GM23338 (cell line): Measurements from ENCODE around the gene SCGB1A1. TPM values are rescaled to one million over a fixed set of nuclear protein-coding genes. Genes with fewer than 3 reads are reported as not detected.

Experiments
- ATAC-seq: fragments of 200-7000 bp; cut with Tn5 transposase; 3 replicates; pipeline ENCODE4 v1.9.1; 2020
- DNase-seq: peaks from one replicate; pipeline ENCODE4 v3.0.0-alpha.2; 2015; ENCODE audit warnings: low spot score
- H2AFZ ChIP-seq: fragments of 200-600 bp; sonication (generic); 2 replicates; pipeline ENCODE4 v1.8.0; 2016; ENCODE audit warnings: antibody characterized with exemption, mild to moderate bottlenecking, moderate library complexity
- H3F3A ChIP-seq: fragments of 200-600 bp; sonication (generic); replicated peaks from 2 replicates; pipeline ENCODE4 v1.8.0; 2017; ENCODE audit warnings: antibody characterized with exemption, mixed run types, low read depth
- H3K27ac ChIP-seq: fragments of 200-600 bp; sonication (generic); 2 replicates; pipeline ENCODE4 v1.6.1; 2016; ENCODE audit warnings: low read depth
- H3K27me3 ChIP-seq: fragments of 200-600 bp; sonication (generic); 2 replicates; pipeline ENCODE4 v1.8.0; 2016; ENCODE audit warnings: mild to moderate bottlenecking, mixed run types, moderate library complexity; ENCODE audit not compliant: insufficient read depth
- H3K36me3 ChIP-seq: fragments of 200-600 bp; sonication (generic); 2 replicates; pipeline ENCODE4 v1.8.0; 2016; ENCODE audit warnings: mild to moderate bottlenecking; ENCODE audit not compliant: insufficient read depth
- H3K4me1 ChIP-seq: fragments of 200-600 bp; sonication (generic); 2 replicates; pipeline ENCODE4 v1.8.0; 2016; ENCODE audit warnings: mild to moderate bottlenecking, moderate library complexity; ENCODE audit not compliant: insufficient read depth
- H3K4me2 ChIP-seq: fragments of 200-600 bp; sonication (generic); 2 replicates; pipeline ENCODE4 v1.7.1; 2017; ENCODE audit warnings: mixed run types
- H3K4me3 ChIP-seq: fragments of 200-600 bp; sonication (generic); 2 replicates; pipeline ENCODE4 v1.6.1; 2016; ENCODE audit warnings: mixed run types
- H3K79me2 ChIP-seq: fragments of 200-600 bp; sonication (generic); replicated peaks from 2 replicates; pipeline ENCODE4 v1.8.0; 2017; ENCODE audit warnings: mild to moderate bottlenecking; ENCODE audit not compliant: insufficient read depth
- H3K9me2 ChIP-seq: fragments of 200-600 bp; sonication (generic); 2 replicates; pipeline ENCODE4 v1.8.0; 2017; ENCODE audit not compliant: insufficient read depth
- H4K20me1 ChIP-seq: fragments of 200-600 bp; sonication (generic); replicated peaks from 2 replicates; pipeline ENCODE4 v1.8.0; 2017; ENCODE audit warnings: mild to moderate bottlenecking; ENCODE audit not compliant: insufficient read depth
- H3K27ac Mint-ChIP-seq: 2 replicates; pipeline ENCODE4 v1.8.0; 2020; ENCODE audit warnings: inconsistent platforms, mild to moderate bottlenecking, moderate library complexity, mixed read lengths
- H3K27me3 Mint-ChIP-seq: 3 replicates; pipeline ENCODE4 v1.8.0; 2022; ENCODE audit warnings: low read depth, mild to moderate bottlenecking, moderate library complexity, mixed read lengths, inconsistent platforms; ENCODE audit not compliant: insufficient read depth, poor library complexity
- H3K36me3 Mint-ChIP-seq: 3 replicates; pipeline ENCODE4 v1.8.0; 2021; ENCODE audit warnings: low read depth, mild to moderate bottlenecking, inconsistent platforms, moderate library complexity, mixed read lengths
- H3K4me1 Mint-ChIP-seq: 3 replicates; pipeline ENCODE4 v1.8.0; 2020; ENCODE audit warnings: mild to moderate bottlenecking, inconsistent platforms, mixed read lengths
- H3K4me3 Mint-ChIP-seq: 3 replicates; pipeline ENCODE4 v1.8.0; 2021; ENCODE audit warnings: moderate library complexity, mild to moderate bottlenecking, inconsistent platforms, mixed read lengths
- H3K9me3 Mint-ChIP-seq: 3 replicates; pipeline ENCODE4 v1.8.0; 2020; ENCODE audit warnings: moderate library complexity, mild to moderate bottlenecking, inconsistent platforms, mixed read lengths
- CREB1 ChIP-seq: fragments of 250-450 bp; sonication (Bioruptor Pico); IDR thresholded peaks from 2 replicates; pipeline ENCODE4 v1.5.0; 2020; ENCODE audit warnings: low read depth, mild to moderate bottlenecking, moderate library complexity
- CTCF ChIP-seq, 2 experiments: fragments of 200-600 bp in 1 of 2; sonication (generic) in 1 of 2; conservative IDR thresholded peaks; 2 replicates each; pipeline versions ENCODE4 v1.5.1 to v1.6.1; 2016 to 2017; ENCODE audit warnings: antibody characterized with exemption in 2 of 2, low read depth in 2 of 2, mild to moderate bottlenecking in 2 of 2, moderate library complexity in 1 of 2
- ETS1 ChIP-seq: IDR thresholded peaks from 2 replicates; pipeline ENCODE4 v1.6.1; 2016; ENCODE audit warnings: antibody characterized with exemption
- EZH2 ChIP-seq: fragments of 200-600 bp; sonication (generic); IDR thresholded peaks from one replicate; pipeline ENCODE4 v1.8.0; 2017; ENCODE audit warnings: antibody characterized with exemption, mild to moderate bottlenecking, low read depth; ENCODE audit not compliant: unreplicated experiment
- EZH2phosphoT487 ChIP-seq: fragments of 200-600 bp; sonication (generic); IDR thresholded peaks from one replicate; pipeline ENCODE4 v1.8.1; 2018; ENCODE audit warnings: antibody characterized with exemption; ENCODE audit not compliant: unreplicated experiment
- JUNB ChIP-seq: IDR thresholded peaks from one replicate; pipeline ENCODE4 v1.6.1; 2016; ENCODE audit warnings: antibody characterized with exemption; ENCODE audit not compliant: unreplicated experiment
- NANOG ChIP-seq: IDR thresholded peaks from 2 replicates; pipeline ENCODE4 v1.6.1; 2016; ENCODE audit warnings: antibody characterized with exemption, borderline replicate concordance
- POLR2AphosphoS5 ChIP-seq: IDR thresholded peaks from 2 replicates; pipeline ENCODE4 v1.6.1; 2016; ENCODE audit warnings: antibody characterized with exemption, low read depth
- REST ChIP-seq: IDR thresholded peaks from one replicate; pipeline ENCODE4 v1.6.1; 2018; ENCODE audit warnings: antibody characterized with exemption; ENCODE audit not compliant: unreplicated experiment
- STAT1 ChIP-seq: IDR thresholded peaks from one replicate; pipeline ENCODE4 v1.6.1; 2016; ENCODE audit warnings: antibody characterized with exemption; ENCODE audit not compliant: unreplicated experiment
- ZNF114 ChIP-seq: fragments of 250-450 bp; sonication (Bioruptor Pico); IDR thresholded peaks from 2 replicates; pipeline ENCODE4 v1.5.0; 2020; ENCODE audit warnings: mild to moderate bottlenecking, moderate library complexity
- ZNF331 ChIP-seq: fragments of 250-450 bp; sonication (Bioruptor Pico); IDR thresholded peaks from 2 replicates; pipeline ENCODE4 v1.5.0; 2020; ENCODE audit warnings: low read depth, mild to moderate bottlenecking, moderate library complexity
- ZNF462 ChIP-seq: fragments of 250-450 bp; sonication (Bioruptor Pico); IDR thresholded peaks from 2 replicates; pipeline ENCODE4 v1.5.0; 2020; ENCODE audit warnings: mild to moderate bottlenecking, moderate library complexity
- polyA plus RNA-seq: library from polyadenylated mRNA; unstranded; fragments of >200 nt; fragmentation: Nextera tagmentation; extraction: Ambion mirVana; gene quantifications from 2 replicates; pipeline ENCODE4 v1.2.1, GENCODE V29; 2016
- total RNA-seq: library from RNA; depleted of rRNA; stranded (reverse); fragments of >200 nt; shearing (Covaris generic); gene quantifications from 2 replicates; pipeline ENCODE4 v1.2.3, GENCODE V29; 2014

The SCGB1A1 gene
- total and polyA plus RNA-seq, 2 experiments from 2014 or later, result not detected

- Histone ChIP-seq H3K4me1 (peaks cover 4% of the 10 kb centered on the region; the same call in 1 of the 2 replicates), H3K4me3 (no peak overlapping the region), H3K27me3 (no peaks in the 10 kb centered on the region), H3K27ac (no peak overlapping the region), H3K9me2 (no peaks in the 10 kb centered on the region), H3K36me3 (no peaks in the 10 kb centered on the region), H2AFZ (no peak overlapping the region), H3K4me2 (no peak overlapping the region), H3F3A (no peaks in the 10 kb centered on the region), H4K20me1 (no peaks in the 10 kb centered on the region), H3K79me2 (no peaks in the 10 kb centered on the region)
- H3K27me3 Mint-ChIP-seq, result peaks cover 10% of the 10 kb centered on the region
- DNase-seq (no peak), ATAC-seq (no peak)
- H3K4me1 Mint-ChIP-seq, result peaks cover 11% of the 10 kb centered on the region
- H3K9me3 Mint-ChIP-seq, result no peaks in the 10 kb centered on the region; the same call in 2 of the 3 replicates
- H3K36me3 Mint-ChIP-seq, result no peaks in the 10 kb centered on the region
- H3K27ac Mint-ChIP-seq, result no peak overlapping the region
- TF ChIP-seq REST (no peak), CTCF (conservative IDR thresholded peaks at IDR 0.05; ENCODE audit: low read depth in 2 of 2) (no peak), ZNF331 (no peak), NANOG (no peak), JUNB (no peak), POLR2AphosphoS5 (no peak), EZH2 (no peak), ETS1 (no peak), STAT1 (no peak), ZNF114 (CRISPR knock-in tag) (no peak), CREB1 (CRISPR knock-in tag) (no peak), EZH2phosphoT487 (no peak), ZNF462 (CRISPR knock-in tag) (no peak)
- H3K4me3 Mint-ChIP-seq, result no peak overlapping the region; the same call in 2 of the 3 replicates
Measured at GRCh38 chr11:62404435-62404834, 14.4 kb upstream of the SCGB1A1 start.
